ENCODE data around the gene TNFRSF8.

DNA sequence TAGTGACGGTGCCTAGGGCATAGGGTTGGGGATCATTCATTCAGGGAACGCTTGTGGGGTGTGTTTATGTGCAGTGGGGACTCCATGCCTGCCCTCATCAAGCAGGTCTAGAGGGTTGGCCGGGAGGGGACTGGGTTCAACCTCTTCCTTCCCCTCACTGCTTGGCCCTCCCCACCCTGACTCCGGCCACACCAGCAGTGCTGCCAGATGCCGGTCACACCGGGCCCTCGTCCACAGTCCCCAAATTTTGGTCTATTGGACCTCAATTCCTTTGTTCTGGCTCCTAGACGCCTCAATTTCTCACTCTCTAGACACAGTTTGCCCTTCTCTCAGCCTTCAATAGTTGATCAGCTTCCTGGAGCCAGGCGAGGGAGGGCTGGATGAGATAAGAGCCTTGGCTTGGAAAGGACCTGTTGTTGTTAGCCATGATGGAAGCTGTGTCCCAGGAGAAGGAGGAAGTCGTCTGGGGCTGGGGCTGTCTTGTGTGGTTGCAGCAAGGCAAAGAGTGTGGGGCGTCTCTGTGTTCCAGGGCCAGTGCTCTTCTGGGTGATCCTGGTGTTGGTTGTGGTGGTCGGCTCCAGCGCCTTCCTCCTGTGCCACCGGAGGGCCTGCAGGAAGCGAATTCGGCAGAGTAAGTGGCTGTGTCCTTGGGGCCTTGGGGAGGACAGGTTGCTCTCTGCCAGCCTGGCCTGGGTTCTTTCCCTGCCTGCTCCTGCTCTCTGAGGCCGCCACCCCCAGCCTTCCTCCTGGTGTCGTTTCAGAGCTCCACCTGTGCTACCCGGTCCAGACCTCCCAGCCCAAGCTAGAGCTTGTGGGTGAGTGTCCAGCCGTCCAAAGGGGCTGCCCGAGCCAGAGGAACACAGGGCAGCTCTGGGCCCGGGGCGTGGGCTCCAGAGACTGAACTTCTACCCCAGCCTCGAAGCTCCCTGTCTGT, 62.6 kb downstream of the TNFRSF8 start:
- no peak for TF ChIP-seq SMC3 (IDR thresholded peaks at IDR 0.05)
- no peak for TF ChIP-seq POLR2A (IDR thresholded peaks at IDR 0.05; ENCODE audit: low read length)
- TF ChIP-seq, protein P1, sequence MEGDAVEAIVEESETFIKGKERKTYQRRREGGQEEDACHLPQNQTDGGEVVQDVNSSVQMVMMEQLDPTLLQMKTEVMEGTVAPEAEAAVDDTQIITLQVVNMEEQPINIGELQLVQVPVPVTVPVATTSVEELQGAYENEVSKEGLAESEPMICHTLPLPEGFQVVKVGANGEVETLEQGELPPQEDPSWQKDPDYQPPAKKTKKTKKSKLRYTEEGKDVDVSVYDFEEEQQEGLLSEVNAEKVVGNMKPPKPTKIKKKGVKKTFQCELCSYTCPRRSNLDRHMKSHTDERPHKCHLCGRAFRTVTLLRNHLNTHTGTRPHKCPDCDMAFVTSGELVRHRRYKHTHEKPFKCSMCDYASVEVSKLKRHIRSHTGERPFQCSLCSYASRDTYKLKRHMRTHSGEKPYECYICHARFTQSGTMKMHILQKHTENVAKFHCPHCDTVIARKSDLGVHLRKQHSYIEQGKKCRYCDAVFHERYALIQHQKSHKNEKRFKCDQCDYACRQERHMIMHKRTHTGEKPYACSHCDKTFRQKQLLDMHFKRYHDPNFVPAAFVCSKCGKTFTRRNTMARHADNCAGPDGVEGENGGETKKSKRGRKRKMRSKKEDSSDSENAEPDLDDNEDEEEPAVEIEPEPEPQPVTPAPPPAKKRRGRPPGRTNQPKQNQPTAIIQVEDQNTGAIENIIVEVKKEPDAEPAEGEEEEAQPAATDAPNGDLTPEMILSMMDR (IDR thresholded peaks at IDR 0.05): no peak
- TF ChIP-seq CBX8 (IDR thresholded peaks at IDR 0.05): no peak

All from A549 (cell line).